8988T (cell line): ENCODE results near the gene CLMP.

ENCODE experiments used
- DNase-seq: peaks from one replicate; pipeline ENCODE4 v3.0.0; 2011

CLMP gene, protein sequence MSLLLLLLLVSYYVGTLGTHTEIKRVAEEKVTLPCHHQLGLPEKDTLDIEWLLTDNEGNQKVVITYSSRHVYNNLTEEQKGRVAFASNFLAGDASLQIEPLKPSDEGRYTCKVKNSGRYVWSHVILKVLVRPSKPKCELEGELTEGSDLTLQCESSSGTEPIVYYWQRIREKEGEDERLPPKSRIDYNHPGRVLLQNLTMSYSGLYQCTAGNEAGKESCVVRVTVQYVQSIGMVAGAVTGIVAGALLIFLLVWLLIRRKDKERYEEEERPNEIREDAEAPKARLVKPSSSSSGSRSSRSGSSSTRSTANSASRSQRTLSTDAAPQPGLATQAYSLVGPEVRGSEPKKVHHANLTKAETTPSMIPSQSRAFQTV

DNA sequence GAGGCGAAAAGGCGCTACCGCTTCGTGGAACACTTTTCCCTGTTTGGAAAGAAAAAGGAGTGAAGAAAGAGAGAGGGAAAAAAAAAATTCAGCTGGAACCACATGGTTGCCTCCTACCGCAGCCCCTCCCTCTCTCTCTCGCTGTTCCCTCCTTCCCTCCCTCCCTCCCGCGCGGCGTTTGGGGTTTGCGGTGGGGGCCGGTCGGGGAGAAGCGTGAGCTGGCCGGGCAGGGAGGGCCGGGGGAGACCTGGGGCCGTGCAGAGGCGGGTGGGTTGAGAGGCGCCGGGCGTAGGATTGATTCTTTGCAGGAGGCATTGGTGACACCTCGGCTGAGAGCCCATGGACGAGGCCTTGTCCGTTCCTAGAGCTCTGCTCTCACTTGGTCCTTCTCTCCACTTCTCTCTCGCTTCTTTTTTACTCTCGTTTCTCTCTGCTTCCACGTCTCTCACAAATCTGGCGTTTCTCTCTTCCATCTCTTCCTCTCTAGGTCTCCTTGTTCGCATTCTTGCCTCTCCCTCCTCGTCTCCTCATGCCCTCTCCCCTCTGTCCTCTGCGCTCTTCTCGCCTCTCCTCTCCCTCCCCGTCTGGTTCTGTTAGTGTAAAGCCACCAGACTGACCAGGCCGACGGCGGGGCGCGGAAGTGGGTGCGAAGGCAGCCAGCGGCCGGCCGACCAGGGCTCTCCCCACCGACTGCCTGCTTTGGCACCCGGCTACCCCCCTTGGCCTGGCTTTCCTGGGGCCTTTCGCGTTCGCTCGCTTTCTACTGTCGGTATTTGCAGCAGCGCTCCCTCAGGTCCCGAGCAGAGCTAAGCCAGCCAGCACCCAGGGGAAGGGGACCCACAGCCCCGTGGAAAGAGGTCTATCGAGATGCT, at the start of gene CLMP:
Gene CLMP (minus strand): TSS at position 61 of the 872 bp plus-strand sequence. CDS start 308 bp downstream, outside the sequence.
- DNase-seq, result no peak

DNA sequence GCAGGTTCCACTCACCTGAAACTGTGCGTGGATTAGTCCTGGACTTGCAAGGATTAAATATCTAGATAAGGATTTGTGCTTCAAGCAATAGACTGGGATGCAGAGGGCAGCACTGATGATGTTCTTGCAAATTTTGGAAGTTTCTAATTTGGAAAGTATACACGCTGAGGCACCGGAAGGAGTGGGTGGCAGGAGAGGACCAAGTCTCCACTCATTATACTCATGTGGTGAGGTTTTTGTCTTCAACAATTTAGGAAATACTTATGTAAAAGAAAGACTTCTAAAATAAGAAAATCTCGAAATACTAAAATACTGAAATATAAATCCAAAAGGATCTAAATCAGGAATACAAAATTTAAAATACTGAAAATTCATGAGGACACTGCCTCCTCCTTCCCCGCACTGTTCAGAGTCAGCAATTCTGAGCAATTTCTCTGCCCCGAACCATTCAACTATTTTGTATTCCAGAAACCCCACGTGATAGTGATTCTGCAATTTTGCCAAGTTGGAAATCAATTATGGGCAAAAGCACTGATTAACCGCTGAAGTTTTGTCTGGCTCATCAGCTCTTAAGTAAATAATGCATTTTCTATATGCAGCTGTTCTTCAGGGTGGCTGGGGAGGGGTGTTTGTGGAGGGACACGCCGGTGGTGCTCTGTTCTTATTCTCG, 47.0 kb upstream of the CLMP start:
- no peak for DNase-seq

DNA sequence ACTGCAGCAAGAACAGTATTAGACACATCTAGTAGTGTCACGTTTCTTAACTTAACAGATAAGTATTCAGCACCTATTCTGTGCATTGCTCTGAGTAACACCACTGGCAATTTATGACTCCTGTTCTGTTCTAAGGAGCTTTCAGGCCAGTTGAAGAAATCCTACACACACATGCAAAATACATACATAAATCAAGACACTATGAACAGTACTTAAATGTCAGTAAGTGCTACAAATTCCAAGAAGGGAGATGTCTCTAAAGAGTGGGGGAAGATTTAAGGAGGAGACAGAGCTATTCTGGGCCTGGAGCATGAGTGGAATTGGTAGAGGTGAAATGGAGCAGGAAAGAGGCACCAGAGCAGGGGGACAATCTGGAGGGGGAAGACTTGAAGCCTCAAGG, 46.2 kb upstream of the CLMP start:
- no peak for DNase-seq

DNA sequence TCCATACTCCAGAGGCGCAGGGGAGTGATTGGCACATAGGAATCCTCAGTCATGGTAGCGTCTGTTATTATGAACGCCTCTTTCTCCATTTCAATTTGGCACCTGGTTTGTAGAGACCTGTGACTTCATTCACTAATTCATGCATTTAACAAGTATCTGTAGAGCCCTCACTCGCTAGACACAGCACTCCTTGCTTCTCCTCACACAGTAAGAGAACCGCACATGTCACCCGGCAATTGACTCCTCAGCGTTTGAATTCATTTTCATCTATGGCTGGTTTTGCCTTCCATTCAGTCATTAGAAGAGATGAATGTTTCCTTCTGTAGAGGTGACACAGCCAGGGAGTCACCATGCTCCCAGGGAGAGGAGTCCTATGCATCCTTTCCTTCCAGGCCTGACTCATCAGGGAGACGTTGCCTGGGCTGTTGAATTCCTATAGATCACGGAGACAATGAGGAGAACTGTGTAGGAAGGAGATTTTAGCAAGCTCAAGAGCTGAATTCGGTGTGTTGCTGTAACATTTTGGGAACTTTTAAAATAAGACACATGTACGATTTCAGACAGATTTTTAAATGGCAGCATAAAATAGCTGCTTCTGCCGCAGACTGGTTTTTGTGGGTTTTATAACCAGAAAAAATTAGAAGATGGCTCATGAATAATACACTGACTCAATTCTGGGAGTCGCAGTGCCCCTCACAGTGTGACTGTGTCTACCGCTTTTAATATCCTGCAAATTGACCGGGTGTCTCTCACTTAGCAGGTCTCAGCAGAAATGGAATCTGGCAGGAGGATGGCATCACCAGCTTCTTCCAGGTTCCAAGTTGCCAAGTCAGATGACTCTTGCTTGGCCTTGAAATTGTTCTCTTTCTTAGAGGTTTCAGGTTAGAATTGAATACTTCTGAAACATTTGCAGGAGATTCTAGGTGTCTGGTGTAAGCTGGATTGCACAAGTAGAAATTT, 44.4 kb upstream of the CLMP start:
- no peak for DNase-seq

DNA sequence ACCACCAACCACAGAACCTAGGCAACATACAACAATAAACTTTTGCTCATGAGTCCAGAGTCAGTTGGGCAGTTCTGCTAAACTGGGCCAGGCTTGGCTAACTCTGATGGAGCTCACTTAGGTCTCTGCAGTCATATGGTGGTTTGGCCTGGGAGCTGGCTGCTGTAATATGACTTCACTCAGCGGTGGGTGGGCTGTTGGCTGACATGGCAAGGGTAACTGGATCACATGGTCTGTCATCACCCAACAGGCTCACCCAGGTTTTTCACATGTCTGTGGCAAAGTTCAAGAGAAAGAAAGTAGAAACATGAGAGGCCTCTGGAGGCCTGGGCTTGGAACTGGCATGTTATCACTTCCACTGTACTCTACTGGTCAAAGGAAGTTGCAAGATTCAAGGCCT, 43.2 kb upstream of the CLMP start:
- DNase-seq, result no peak

DNA sequence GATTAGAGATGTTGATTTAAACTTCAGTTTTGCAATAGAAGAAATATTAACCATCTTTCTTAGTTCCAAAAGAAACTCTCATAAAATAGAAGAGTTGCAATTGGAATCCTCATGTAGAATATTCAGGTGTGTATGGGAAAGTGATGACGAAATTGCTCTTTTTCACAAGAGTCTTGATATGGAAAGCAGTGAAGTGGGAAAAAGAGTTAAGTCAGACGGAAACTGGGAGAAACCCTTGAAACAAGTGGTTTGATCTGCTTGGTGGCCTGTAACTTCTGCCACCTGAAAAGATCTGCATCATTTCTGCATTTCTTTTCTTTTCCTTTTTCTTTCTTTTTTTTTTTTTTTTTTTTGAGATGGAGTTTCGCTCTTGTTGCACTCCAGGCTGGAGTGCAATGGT, 41.8 kb upstream of the CLMP start:
- no peak for DNase-seq

DNA sequence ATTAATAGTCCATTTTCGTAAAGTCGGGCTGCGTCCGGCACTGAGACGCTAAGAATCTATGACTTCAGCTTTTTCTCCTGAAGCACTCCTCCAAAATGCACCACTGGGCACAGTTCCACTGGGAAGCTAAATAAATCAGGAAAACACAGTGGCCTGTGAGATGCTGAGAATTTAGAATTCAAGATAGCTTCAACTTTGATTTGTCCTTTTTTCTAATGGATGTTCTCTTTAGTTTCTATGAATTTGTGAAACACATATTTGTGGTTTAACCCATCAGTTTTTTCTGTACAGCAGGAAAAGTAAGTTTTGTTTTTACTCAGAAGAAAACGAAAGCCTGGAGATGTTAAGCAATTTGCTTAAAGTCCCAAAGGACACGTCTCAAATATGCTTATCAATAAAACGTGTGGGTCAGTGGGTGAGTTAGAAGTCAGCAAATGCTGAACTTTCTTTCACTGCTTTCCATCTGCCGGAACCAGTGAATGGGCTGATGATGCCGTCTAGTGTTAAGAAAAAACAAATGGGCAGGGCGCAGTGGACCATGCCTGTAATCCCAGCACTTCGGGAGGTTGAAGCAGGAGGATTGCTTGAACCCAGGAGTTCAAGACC, 40.7 kb upstream of the CLMP start:
- no peak for DNase-seq

DNA sequence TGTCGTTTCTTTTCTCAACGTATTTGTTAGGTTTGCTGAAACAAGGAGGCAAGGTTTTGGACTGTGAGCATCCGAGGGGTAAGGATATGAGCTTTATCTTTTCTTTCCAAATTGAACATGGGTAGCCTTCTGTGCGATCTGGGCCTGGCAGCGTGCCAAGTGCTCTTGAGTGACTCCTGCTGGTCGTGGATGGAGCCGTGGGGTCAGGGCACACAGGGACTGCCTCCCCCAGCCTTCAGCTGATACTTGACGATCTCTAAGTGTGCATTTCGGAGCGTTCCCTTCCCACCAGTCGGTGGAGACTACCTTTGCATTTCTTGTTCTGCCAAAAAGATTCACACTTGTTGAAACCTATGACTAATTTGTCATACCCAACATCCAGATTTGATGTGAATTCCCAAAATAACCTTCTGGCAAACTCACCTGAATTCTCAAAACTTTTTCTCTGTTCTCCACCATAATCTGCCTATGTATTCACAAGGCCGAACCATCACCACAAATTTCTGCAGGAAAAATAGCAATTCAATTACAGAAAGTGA, 40.1 kb upstream of the CLMP start:
- DNase-seq, result peak; percentile 41

DNA sequence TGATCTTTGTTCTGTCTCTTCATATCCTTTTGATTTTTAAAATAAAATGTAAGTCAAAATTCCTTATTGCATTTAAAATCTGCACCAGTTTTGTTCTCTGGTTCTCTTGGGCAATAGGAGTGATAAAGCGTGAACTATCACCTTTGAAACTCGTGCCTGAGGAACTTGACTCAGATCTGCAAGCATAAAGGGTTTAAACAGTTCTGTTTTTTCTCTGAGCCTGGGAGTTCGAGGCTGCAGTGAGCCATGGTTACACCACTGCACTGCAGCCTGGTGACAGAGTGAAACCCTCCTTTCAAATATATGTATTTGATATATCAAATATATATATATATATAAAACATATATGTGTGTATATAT, 38.9 kb upstream of the CLMP start:
- DNase-seq, result no peak

DNA sequence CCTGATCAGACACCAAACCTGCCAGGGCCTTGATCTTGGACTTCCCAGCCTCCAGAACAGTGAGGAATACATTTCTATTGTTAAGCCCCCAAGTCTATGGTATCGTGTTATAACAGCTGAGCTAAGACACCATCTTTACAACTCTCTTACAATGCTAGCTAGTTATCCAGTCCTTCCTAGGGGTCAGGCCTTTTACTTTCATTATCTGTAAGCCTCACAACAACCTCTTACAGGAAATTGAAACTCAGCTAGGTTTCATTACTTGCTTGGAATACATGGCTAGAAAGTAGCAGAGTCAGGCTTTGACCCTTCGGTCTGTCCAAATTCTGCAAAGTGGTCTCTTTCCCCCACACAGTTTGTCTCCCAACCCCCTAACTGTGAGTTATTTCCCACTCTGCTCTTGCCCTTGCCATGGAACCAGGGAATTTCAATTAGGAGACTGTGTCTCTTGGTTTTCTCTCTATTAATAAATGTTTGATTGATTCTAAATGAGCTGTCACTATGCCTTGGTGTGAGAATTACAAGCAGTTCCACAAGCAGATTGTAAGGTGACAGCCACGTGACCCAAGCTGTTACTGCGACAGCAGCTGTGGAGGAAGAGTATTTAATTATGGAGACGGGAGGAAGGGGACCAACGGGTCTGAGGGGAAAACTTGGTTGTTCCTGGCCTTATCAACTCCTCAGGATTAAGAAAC, 38.4 kb upstream of the CLMP start:
- DNase-seq, result no peak

DNA sequence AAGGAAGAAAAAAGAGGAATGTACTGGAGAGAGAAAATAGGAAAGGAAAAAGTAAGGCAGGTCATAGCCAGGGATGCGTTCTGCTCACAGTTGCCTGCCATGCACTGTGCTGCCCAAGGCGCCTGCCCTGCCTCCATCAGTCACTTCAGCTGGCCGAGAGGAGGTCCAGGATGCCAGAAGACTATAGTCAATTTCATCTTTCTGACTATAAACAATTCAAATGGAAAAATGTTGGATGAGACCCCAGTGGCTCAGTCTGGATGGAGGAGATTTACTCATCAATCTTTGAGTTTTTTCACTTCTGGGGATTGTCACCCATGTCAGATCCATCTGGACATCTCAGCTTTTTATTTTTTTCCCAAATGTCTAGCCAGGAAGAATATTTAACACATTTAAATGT, 36.7 kb upstream of the CLMP start:
- no peak for DNase-seq

DNA sequence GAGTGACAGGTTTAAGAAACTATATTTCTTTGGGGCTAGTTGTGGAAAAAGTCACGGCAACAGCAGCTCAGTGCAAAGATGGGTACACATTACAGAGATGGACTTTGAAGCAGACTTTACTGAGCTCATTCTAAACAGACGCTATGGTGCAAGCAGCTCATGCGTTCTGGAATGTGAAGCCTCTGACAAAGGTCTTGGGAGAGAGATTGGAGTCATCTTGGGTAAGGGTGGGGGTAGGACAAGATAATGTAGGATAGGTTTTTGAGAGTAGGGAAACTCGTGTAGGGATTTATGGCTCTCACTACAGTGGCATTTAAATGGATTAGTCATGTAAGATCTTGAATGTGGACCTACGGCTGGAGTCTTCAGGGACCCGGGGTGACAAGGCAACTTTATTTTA, 36.2 kb upstream of the CLMP start:
- no peak for DNase-seq

DNA sequence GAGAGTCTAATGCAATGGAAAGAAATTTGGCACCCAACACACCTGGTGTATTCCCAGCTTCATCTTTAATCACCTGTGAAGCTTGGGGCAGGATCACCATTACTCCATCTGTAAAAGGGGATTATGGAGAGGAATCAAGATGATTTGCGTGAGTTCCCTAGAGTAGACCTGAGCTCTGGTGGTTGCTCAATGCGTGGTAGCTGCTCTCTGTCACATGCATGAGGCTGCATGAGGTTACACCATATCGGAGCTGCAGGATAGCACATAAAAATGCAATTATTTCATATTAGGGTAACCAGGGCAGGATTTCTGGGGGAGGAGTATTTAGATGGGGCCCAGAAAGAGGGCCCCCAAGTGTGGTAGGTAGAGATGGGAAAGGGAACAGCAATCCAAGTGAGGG, 35.3 kb upstream of the CLMP start:
- DNase-seq, result no peak

DNA sequence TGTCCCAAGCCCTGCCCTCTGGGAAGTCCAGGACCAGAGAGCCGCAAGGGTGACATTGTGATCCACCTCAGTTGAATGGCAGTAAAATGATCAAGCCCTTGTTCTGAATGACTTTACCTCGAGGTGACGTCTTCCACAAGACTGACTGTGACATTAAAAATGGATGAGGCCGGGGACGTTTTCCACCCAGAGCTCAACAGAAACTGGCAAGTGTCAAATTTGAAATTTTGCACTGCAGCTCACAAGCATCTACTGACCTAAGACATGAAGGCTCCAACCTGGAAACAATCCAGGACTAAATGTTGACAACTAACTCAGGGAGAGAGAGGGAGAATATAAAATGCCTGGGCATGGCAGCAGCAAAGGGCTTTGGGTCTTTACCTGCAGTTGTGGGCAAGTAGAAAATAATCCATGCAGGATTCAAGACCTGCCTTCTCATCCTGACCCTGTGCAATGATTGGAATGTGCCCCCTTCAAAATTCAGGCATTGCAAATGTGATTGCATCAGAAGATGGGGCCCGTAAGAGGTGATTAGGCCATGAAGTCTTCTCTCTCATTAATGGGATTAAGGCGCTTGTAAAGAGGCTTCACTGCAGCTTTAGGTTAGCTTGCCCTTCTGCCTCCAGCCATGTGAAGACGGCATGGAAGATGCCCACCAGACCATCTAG, 33.6 kb upstream of the CLMP start:
- DNase-seq, result no peak

DNA sequence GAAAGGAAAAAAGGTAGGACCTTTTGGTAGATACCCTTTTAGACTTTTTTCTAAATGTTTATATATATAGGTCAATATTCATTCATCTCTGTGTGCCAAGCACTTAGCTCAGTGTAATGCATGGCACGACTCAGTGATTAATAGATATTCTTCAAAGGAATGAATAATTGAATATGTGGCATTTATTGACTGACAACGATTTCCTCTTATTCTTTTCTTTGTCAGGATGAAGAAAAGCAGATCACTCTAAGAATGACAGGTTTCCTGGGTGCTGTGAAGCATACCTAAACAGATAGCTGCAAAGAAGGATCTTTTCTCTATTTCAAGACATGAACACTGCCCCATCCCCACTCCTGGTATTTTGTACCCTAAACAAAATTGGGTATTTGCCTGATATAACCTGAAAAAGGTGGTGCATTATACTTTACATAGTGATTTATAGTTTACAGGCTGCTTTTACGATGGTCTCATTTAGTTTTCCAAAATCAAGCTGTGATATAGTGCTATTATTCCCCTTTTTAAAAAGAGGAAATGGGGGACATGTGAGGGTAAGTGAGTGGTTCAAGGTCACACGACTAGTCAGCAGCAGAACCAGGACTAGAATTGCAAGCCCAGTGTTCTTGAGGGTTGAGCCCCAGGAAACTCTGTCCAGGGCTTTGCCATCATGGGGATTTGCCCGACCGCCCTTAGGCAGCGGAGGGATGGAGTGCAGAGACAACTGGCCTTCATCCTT, 32.9 kb upstream of the CLMP start:
- DNase-seq, result no peak

DNA sequence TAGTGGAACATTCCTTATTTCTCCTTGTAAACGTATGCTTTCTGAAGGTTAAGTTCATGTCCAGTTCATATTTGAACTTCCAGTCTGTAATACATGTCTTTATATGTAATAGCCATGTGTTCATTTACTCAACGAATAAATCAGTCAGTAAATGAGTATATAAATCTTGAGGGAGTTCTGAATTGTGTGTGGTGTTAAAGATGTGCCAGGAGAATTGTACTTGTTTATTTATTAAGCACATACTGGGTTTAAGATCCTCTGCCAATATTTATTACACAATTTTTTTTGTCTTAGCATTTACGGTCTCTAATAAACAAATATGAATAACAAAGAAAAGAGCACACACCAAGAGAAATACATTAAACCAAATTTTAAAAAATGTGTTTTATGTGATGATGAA, 26.5 kb upstream of the CLMP start:
- DNase-seq, result no peak

DNA sequence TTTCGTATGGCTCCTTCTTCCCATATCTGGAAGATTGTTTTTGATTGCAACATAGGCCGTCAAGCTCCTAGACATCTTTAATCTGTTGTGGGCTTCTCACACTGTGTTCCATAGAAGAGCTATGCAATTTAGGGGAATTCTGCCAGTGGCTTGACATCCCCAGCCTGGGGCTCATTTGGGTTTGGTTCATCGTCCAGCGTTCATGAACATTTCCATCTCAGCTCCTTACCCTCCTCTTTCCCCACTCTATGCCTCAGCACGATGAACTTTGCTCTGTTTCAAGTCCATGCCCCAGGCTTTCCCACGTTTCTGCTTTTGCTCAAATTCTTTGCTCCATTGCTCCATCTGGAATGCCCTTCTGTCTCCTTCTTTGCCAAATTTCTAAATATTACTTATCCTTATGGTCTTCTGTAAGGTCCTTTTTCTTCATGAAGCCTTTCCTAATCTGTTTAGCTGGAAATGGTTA, 26.1 kb upstream of the CLMP start:
- no peak for DNase-seq

DNA sequence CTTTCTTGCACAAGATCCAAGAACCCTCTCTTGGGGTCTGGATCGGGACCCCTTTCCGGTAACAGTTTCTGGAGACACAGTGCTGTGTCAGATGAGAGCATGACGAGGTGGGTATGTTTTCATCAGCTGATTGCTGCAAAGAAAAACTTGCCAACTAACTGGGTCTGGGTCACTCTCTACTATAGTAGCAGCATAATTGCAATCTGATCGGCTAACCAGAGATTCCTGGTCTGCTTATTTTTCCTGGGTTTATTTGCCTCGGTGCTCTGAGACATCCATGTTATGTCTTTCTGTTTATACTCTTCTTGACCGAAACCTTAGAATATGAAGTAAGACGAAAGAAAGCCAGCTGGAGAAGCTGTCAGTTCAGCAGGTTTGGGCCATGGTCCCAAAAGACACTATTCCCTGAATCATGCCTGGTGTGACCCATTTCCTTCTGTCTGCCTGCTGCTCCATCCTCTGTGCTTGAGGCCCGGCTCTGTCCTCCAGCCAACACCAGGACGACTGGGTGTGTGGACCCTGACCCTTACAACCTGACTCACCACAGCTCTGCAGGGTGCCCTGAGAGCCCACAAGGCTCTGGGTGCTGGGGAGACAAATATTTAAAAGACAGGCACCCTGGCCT, 24.1 kb upstream of the CLMP start:
- no peak for DNase-seq

DNA sequence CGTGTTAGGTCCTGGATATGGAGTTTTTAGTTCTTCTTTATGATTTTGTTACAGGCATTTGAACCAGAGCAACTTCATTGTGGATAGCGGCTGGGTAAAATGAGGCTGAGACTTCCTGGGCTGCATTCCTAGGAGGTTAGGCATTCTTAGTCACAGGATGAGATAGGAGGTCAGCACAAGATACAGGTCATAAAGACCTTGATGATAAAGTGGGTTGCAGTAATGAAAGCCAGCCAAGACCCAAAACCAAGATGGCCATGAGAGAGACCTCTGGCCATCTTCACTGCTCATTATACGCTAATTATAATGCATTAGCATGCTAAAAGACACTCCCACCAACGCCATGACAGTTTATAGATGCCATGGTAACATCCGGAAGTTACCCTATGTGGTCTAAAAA, 23.4 kb upstream of the CLMP start:
- no peak for DNase-seq
